ENCODE results near the gene INSL4.

DNA sequence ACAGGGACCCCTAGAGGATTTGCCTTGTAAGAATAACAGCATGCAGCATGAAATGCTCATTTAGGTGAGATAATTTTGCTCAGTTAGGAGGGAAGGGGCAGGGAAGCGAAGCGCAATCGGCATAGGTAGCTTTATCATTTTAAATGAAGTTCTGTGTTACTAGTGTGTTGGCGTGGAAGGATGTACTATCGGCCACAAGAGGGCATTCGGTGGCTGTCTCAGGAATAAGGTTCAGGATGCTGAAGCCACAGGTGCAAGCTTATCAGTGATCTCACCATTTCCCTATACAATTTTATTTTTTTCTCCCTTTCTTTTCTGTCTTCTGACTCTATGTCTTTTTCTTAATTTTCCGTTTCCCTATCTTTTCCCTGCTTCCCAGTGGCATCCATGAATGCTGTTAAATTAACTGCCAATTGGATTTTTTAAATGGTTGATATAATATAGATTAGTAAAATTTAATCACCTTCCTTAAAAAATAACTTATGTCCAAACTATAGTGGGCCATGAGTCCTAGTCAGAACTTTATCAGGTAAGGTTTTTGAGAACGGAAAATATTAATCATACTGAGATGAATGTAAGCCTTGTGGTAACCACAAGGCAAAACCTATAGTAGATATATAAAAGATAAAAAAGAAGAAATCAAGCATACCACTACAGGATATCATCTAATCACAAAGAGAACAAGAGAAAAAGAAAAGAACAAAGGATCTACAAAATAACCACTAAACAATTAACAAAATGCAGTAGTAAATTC, 44.6 kb upstream of the INSL4 start:
- no peak for TF ChIP-seq GATA1 (IDR thresholded peaks at IDR 0.05; ENCODE audit: low read depth, low read length)
- no peak for TF ChIP-seq POLR2A (IDR thresholded peaks at IDR 0.05; ENCODE audit: low read length)

Data from erythroblast (primary cell).